H1 (cell line): ENCODE data around the gene COL19A1. TPM values are rescaled to one million over a fixed set of nuclear protein-coding genes. Genes with fewer than 3 reads are reported as not detected.

Source experiments
- CTCF ChIA-PET: fragments of 300-600 bp; sonication (Branson Sonifier 250); formaldehyde crosslinking; loops from one replicate; lab custom pipeline; 2021; ENCODE audit not compliant: partially characterized antibody; lab: Charles Lee
- POLR2A ChIA-PET: fragments of 300-600 bp; sonication (Branson Sonifier 250); formaldehyde crosslinking; loops from one replicate; lab custom pipeline; 2021; ENCODE audit warnings: inconsistent platforms; ENCODE audit not compliant: partially characterized antibody; lab: Charles Lee
- DNase-seq, 2 experiments: peaks; one replicate each; pipeline versions ENCODE4 v3.0.0 to v3.0.0-alpha.2; 2010 to 2022; ENCODE audit warnings: low spot score in 2 of 2, low read depth in 1 of 2, mixed read lengths in 1 of 2
- FAIRE-seq: peaks from 2 replicates; lab custom pipeline; 2011; peaks lifted over from hg19 to GRCh38; lab: Jason Lieb, UNC
- H2AFZ ChIP-seq: 2 replicates; pipeline ENCODE4 v1.8.1; 2012; ENCODE audit warnings: low read length, inconsistent platforms
- H2AK5ac ChIP-seq: 2 replicates; pipeline ENCODE4 v1.6.1; 2013; ENCODE audit warnings: low read depth, low read length
- H2BK120ac ChIP-seq: replicated peaks from 2 replicates; pipeline ENCODE3; 2013; ENCODE audit warnings: low read depth, low read length, inconsistent platforms
- H2BK12ac ChIP-seq: 2 replicates; pipeline ENCODE4 v1.6.1; 2013; ENCODE audit warnings: low read depth, low read length
- H2BK15ac ChIP-seq: 2 replicates; pipeline ENCODE4 v1.6.1; 2013; ENCODE audit warnings: low read length
- H2BK20ac ChIP-seq: 2 replicates; pipeline ENCODE4 v1.6.1; 2013; ENCODE audit warnings: low read length
- H2BK5ac ChIP-seq: 2 replicates; pipeline ENCODE4 v1.6.1; 2013; ENCODE audit warnings: low read depth, low read length
- H3K14ac ChIP-seq: 2 replicates; pipeline ENCODE4 v1.6.1; 2013; ENCODE audit warnings: inconsistent platforms; ENCODE audit not compliant: insufficient read length
- H3K18ac ChIP-seq: 2 replicates; pipeline ENCODE4 v1.6.1; 2013; ENCODE audit warnings: low read length; ENCODE audit errors: extremely low read depth
- H3K23ac ChIP-seq: 2 replicates; pipeline ENCODE4 v1.6.1; 2013; ENCODE audit warnings: inconsistent platforms; ENCODE audit not compliant: insufficient read length
- H3K23me2 ChIP-seq: 2 replicates; pipeline ENCODE4 v1.6.1; 2013; ENCODE audit warnings: low read depth, low read length
- H3K27ac ChIP-seq: 2 replicates; pipeline ENCODE4 v1.6.1; 2011; ENCODE audit warnings: low read depth, low read length, inconsistent platforms
- H3K27me3 ChIP-seq, 4 experiments: replicated peaks in 1 of 4; 1 replicate in 1 of 4; 2 replicates in 3 of 4; pipeline versions ENCODE4 v1.6.1 to v1.8.1; 2011 to 2013; ENCODE audit warnings: low read length in 3 of 4, mild to moderate bottlenecking in 3 of 4, inconsistent platforms in 2 of 4, mixed read lengths in 2 of 4, moderate library complexity in 1 of 4; ENCODE audit not compliant: control insufficient read depth in 3 of 4, insufficient read depth in 3 of 4; ENCODE audit errors: extremely low read depth in 1 of 4
- H3K36me3 ChIP-seq, 4 experiments: 2 replicates each; pipeline versions ENCODE4 v1.6.1 to v1.8.1; 2011 to 2013; ENCODE audit warnings: mild to moderate bottlenecking in 4 of 4, low read length in 3 of 4, moderate library complexity in 2 of 4, control low read depth in 1 of 4, inconsistent platforms in 1 of 4; ENCODE audit not compliant: insufficient read depth in 4 of 4, control insufficient read depth in 2 of 4
- H3K4ac ChIP-seq: replicated peaks from 2 replicates; pipeline ENCODE3; 2013; ENCODE audit warnings: low read length, low read depth, mixed read lengths, inconsistent platforms; ENCODE audit not compliant: insufficient read length
- H3K4me1 ChIP-seq, 4 experiments: replicated peaks in 1 of 4; 1 replicate in 1 of 4; 2 replicates in 3 of 4; pipeline versions ENCODE4 v1.6.1 to v1.8.1; 2011 to 2013; ENCODE audit warnings: low read length in 3 of 4, inconsistent platforms in 2 of 4, mixed read lengths in 1 of 4; ENCODE audit not compliant: insufficient read depth in 4 of 4, control insufficient read depth in 3 of 4
- H3K4me2 ChIP-seq, 2 experiments: 2 replicates each; pipeline versions ENCODE4 v1.6.1 to v1.8.1; 2011 to 2013; ENCODE audit warnings: low read depth in 2 of 2, low read length in 2 of 2, control low read depth in 1 of 2, inconsistent platforms in 1 of 2, mild to moderate bottlenecking in 1 of 2; ENCODE audit not compliant: insufficient read depth in 1 of 2
- H3K4me3 ChIP-seq, 4 experiments: fragments of 200-600, 300-600 bp in 1 of 4; sonication (generic), shearing (Covaris generic), sonication (Bioruptor Twin) in 1 of 4; 2 replicates each; pipeline versions ENCODE4 v1.5.1 to v1.8.1; 2011 to 2016; ENCODE audit warnings: low read length in 4 of 4, low read depth in 3 of 4, control low read depth in 2 of 4, inconsistent platforms in 2 of 4, mild to moderate bottlenecking in 2 of 4, mixed read lengths in 1 of 4, moderate library complexity in 1 of 4; ENCODE audit not compliant: insufficient read depth in 2 of 4; ENCODE audit errors: extremely low read depth in 1 of 4
- H3K56ac ChIP-seq: replicated peaks from 2 replicates; pipeline ENCODE3; 2013; ENCODE audit warnings: low read depth, mild to moderate bottlenecking, mixed read lengths, low read length, inconsistent platforms; ENCODE audit not compliant: insufficient read length
- H3K79me1 ChIP-seq: 2 replicates; pipeline ENCODE4 v1.6.1; 2013; ENCODE audit warnings: low read depth, low read length, control low read depth
- H3K79me2 ChIP-seq, 2 experiments: 2 replicates each; pipeline versions ENCODE4 v1.6.1 to v1.8.1; 2012 to 2013; ENCODE audit warnings: low read length in 2 of 2, mild to moderate bottlenecking in 2 of 2, inconsistent platforms in 1 of 2; ENCODE audit not compliant: insufficient read depth in 2 of 2, control insufficient read depth in 1 of 2
- H3K9ac ChIP-seq, 4 experiments: replicated peaks in 1 of 4; 1 replicate in 1 of 4; 2 replicates in 3 of 4; pipeline versions ENCODE4 v1.6.1 to v1.8.1; 2011 to 2013; ENCODE audit warnings: low read depth in 3 of 4, low read length in 3 of 4, control low read depth in 2 of 4, mild to moderate bottlenecking in 2 of 4, moderate library complexity in 2 of 4, inconsistent platforms in 1 of 4; ENCODE audit errors: extremely low read depth in 1 of 4
- H3K9me3 ChIP-seq, 2 experiments: 2 replicates each; pipeline versions ENCODE4 v1.6.1 to v1.8.1; 2012 to 2013; ENCODE audit warnings: mild to moderate bottlenecking in 2 of 2, moderate library complexity in 2 of 2, control low read depth in 1 of 2, inconsistent platforms in 1 of 2, low read depth in 1 of 2, low read length in 1 of 2, mixed read lengths in 1 of 2; ENCODE audit not compliant: insufficient read depth in 2 of 2
- H4K20me1 ChIP-seq, 2 experiments: replicated peaks in 1 of 2; 2 replicates each; pipeline versions ENCODE3 to v1.8.1; 2011 to 2013; ENCODE audit warnings: inconsistent platforms in 2 of 2, low read length in 2 of 2, mild to moderate bottlenecking in 1 of 2; ENCODE audit not compliant: insufficient read depth in 2 of 2, control insufficient read depth in 1 of 2
- H4K5ac ChIP-seq: 2 replicates; pipeline ENCODE4 v1.6.1; 2013; ENCODE audit warnings: low read length, low read depth, mixed read lengths, inconsistent platforms; ENCODE audit not compliant: insufficient read length
- H4K8ac ChIP-seq: 2 replicates; pipeline ENCODE4 v1.8.0; 2013; ENCODE audit warnings: mild to moderate bottlenecking, moderate library complexity, low read length, inconsistent platforms; ENCODE audit not compliant: insufficient read depth; ENCODE audit errors: extremely low read depth
- H4K91ac ChIP-seq: replicated peaks from 2 replicates; pipeline ENCODE3; 2013; ENCODE audit warnings: low read length, mixed read lengths, inconsistent platforms; ENCODE audit not compliant: insufficient read length
- E2F6 ChIP-seq: IDR thresholded peaks from 2 replicates; pipeline ENCODE4 v1.6.1; 2012; ENCODE audit warnings: inconsistent platforms
- EGR1 ChIP-seq: IDR thresholded peaks from 2 replicates; pipeline ENCODE4 v1.6.1; 2011; ENCODE audit warnings: low read depth, low read length, borderline replicate concordance
- GABPA ChIP-seq: IDR thresholded peaks from 2 replicates; pipeline ENCODE4 v1.6.1; 2011; ENCODE audit warnings: mild to moderate bottlenecking, low read length, moderate library complexity, borderline replicate concordance; ENCODE audit not compliant: insufficient read depth
- PHF8 ChIP-seq: fragments of 200-600 bp; sonication (generic); conservative IDR thresholded peaks from 2 replicates; pipeline ENCODE4 v1.7.1; 2012; ENCODE audit warnings: low read depth, mild to moderate bottlenecking, inconsistent platforms, low read length, moderate library complexity
- POLR2A ChIP-seq, 2 experiments: IDR thresholded peaks; 1 replicate in 1 of 2; 2 replicates in 1 of 2; pipeline ENCODE4 v1.6.1; 2011; ENCODE audit warnings: low read depth in 2 of 2, low read length in 2 of 2, mild to moderate bottlenecking in 2 of 2; ENCODE audit errors: control extremely low read depth in 1 of 2
- RNF2 ChIP-seq: fragments of 200-900, 300-1000 bp; sonication (generic); IDR thresholded peaks from 2 replicates; pipeline ENCODE4 v1.7.1; 2016; ENCODE audit warnings: borderline replicate concordance, low read depth, mild to moderate bottlenecking, antibody characterized with exemption, low read length; ENCODE audit not compliant: poor library complexity, severe bottlenecking; ENCODE audit errors: missing control alignments
- SIN3A ChIP-seq, 2 experiments: IDR thresholded peaks in 1 of 2; conservative IDR thresholded peaks in 1 of 2; 2 replicates each; pipeline ENCODE4 v1.6.1; 2011 to 2012; ENCODE audit warnings: low read length in 2 of 2, improper control_type of control experiment in 1 of 2, low read depth in 1 of 2, mild to moderate bottlenecking in 1 of 2
- TBP ChIP-seq: IDR thresholded peaks from 2 replicates; pipeline ENCODE4 v1.6.1; 2011; ENCODE audit warnings: low read depth, low read length, improper control_type of control experiment
- TEAD4 ChIP-seq: IDR thresholded peaks from 2 replicates; pipeline ENCODE4 v1.6.1; 2012; ENCODE audit warnings: low read depth, low read length, inconsistent platforms, mixed read lengths
- ZNF274 ChIP-seq: IDR thresholded peaks from 2 replicates; pipeline ENCODE4 v1.7.0; 2012; ENCODE audit warnings: low read length, borderline replicate concordance; ENCODE audit errors: extremely low read depth
- WGBS, 2 experiments: shearing (Covaris generic) in 1 of 2; methylation state at CpG; one replicate each; pipeline versions ENCODE4 v1.1.6 to v1.1.7; 2013 to 2015; ENCODE audit warnings: low lambda C conversion rate in 2 of 2, mixed read lengths in 2 of 2, inconsistent platforms in 1 of 2, low coverage in 1 of 2, missing lambda C conversion rate in 1 of 2; ENCODE audit not compliant: insufficient replicate concordance in 2 of 2, insufficient coverage in 1 of 2, insufficient read length in 1 of 2; ENCODE audit errors: extremely low coverage in 1 of 2, missing lambda C conversion rate in 1 of 2; 5-methylcytosine and 5-hydroxymethylcytosine counted together
- polyA plus RNA-seq, 7 experiments: library from polyadenylated mRNA; depleted of rRNA in 3 of 7; stranded (reverse) in 5 of 7; unstranded in 2 of 7; fragments of >200 nt in 5 of 7; fragments of 200-250 nt in 2 of 7; gene quantifications; 1 replicate in 5 of 7; 2 replicates in 1 of 7; 4 replicates in 1 of 7; pipeline versions ENCODE4 v1.2.1 to v1.2.3, GENCODE V29; 2011 to 2013; ENCODE audit warnings: missing spikeins in 2 of 7, mixed read lengths in 2 of 7
- total RNA-seq: library from RNA; stranded (reverse); fragmentation: NEBNext Ultra II Directional; extraction: Animal tissue kit (Norgen Biotek cat#: 25700); gene quantifications from 2 replicates; pipeline ENCODE4 v1.2.1, GENCODE V29; 2021

Gene COL19A1
- total and polyA plus RNA-seq, 2 of the 8 experiments (the other 6 are each of a cell fraction or from before 2014, with no cell fraction given): not detected

- 93% methylated on average over 2 of the region's 2 CpGs; no CpG with 5 or more reads in 1 of the 2 experiments for WGBS, 2 experiments
- no peak overlapping the region for H3K18ac ChIP-seq
- no peak for FAIRE-seq
- H3K27me3 ChIP-seq: no peaks in the 10 kb centered on the region
- no peak overlapping the region for H3K9ac ChIP-seq
- no peak overlapping the region for H2AFZ ChIP-seq
- no peak for TF ChIP-seq ZNF274
- TF ChIP-seq E2F6: no peak
- no peak for TF ChIP-seq SIN3A (conservative IDR thresholded peaks at IDR 0.05 in 1 of 2, IDR thresholded peaks at IDR 0.05 in 1 of 2; ENCODE audit: low read depth in 1 of 2, low read length in 2 of 2)
- no peak for TF ChIP-seq RNF2
- no peak for TF ChIP-seq TBP
- TF ChIP-seq TEAD4: no peak
- no peak for TF ChIP-seq PHF8
- TF ChIP-seq EGR1: no peak
- no peak for TF ChIP-seq GABPA
- TF ChIP-seq POLR2A (IDR thresholded peaks at IDR 0.05; ENCODE audit: control extremely low read depth in 1 of 2, low read depth in 2 of 2, low read length in 2 of 2): no peak
- peaks cover 0 to 3% (median 1%) of the 10 kb centered on the region in 4 experiments; a peak in 3 of 7 replicates for H3K4me1 ChIP-seq
- H3K4ac ChIP-seq: no peak overlapping the region
- H3K79me1 ChIP-seq: no peaks in the 10 kb centered on the region; the same call in 1 of the 2 replicates
- no peak overlapping the region for H2BK20ac ChIP-seq
- H4K20me1 ChIP-seq: no peaks in the 10 kb centered on the region
- H4K8ac ChIP-seq: no peak overlapping the region
- no peak overlapping the region for H2BK12ac ChIP-seq
- no peak overlapping the region for H3K56ac ChIP-seq
- H3K27ac ChIP-seq: no peak overlapping the region
- no peak overlapping the region for H3K23ac ChIP-seq
- H2BK5ac ChIP-seq: no peak overlapping the region
- no peak overlapping the region for H3K4me3 ChIP-seq
- H3K9me3 ChIP-seq: no peaks in the 10 kb centered on the region
- no peak overlapping the region for H2BK15ac ChIP-seq
- H2AK5ac ChIP-seq: no peak overlapping the region
- H4K91ac ChIP-seq: no peak overlapping the region
- no peak overlapping the region for H3K4me2 ChIP-seq
- no peak overlapping the region for H3K14ac ChIP-seq
- ChIA-PET CTCF (interaction anchor here (1.2 to 1.3 kb wide), 2 partner anchors 51 to 331 kb away, joined by 3 read pairs; no protein-coding TSS in a partner anchor), POLR2A (no interaction called here)
- DNase-seq: no peak
- H2BK120ac ChIP-seq: no peak overlapping the region
- no peaks in the 10 kb centered on the region for H3K79me2 ChIP-seq
- H4K5ac ChIP-seq: no peak overlapping the region
- H3K23me2 ChIP-seq: no peaks in the 10 kb centered on the region; the same call in 1 of the 2 replicates
- H3K36me3 ChIP-seq: no peaks in the 10 kb centered on the region
These were observed 244.0 kb downstream of the COL19A1 start for GRCh38 chr6:70110126-70111022.
